GM23338 (cell line): Measurements from ENCODE around the gene OTOP2.

Experiments
- CREB1 ChIP-seq: fragments of 250-450 bp; sonication (Bioruptor Pico); IDR thresholded peaks from 2 replicates; pipeline ENCODE4 v1.5.0; 2020; ENCODE audit warnings: low read depth, mild to moderate bottlenecking, moderate library complexity
- CTCF ChIP-seq, 2 experiments: fragments of 200-600 bp in 1 of 2; sonication (generic) in 1 of 2; conservative IDR thresholded peaks; 2 replicates each; pipeline versions ENCODE4 v1.5.1 to v1.6.1; 2016 to 2017; ENCODE audit warnings: antibody characterized with exemption in 2 of 2, low read depth in 2 of 2, mild to moderate bottlenecking in 2 of 2, moderate library complexity in 1 of 2
- EZH2 ChIP-seq: fragments of 200-600 bp; sonication (generic); IDR thresholded peaks from one replicate; pipeline ENCODE4 v1.8.0; 2017; ENCODE audit warnings: antibody characterized with exemption, mild to moderate bottlenecking, low read depth; ENCODE audit not compliant: unreplicated experiment
- EZH2phosphoT487 ChIP-seq: fragments of 200-600 bp; sonication (generic); IDR thresholded peaks from one replicate; pipeline ENCODE4 v1.8.1; 2018; ENCODE audit warnings: antibody characterized with exemption; ENCODE audit not compliant: unreplicated experiment
- JUNB ChIP-seq: IDR thresholded peaks from one replicate; pipeline ENCODE4 v1.6.1; 2016; ENCODE audit warnings: antibody characterized with exemption; ENCODE audit not compliant: unreplicated experiment
- POLR2AphosphoS5 ChIP-seq: IDR thresholded peaks from 2 replicates; pipeline ENCODE4 v1.6.1; 2016; ENCODE audit warnings: antibody characterized with exemption, low read depth
- REST ChIP-seq: IDR thresholded peaks from one replicate; pipeline ENCODE4 v1.6.1; 2018; ENCODE audit warnings: antibody characterized with exemption; ENCODE audit not compliant: unreplicated experiment
- ZNF114 ChIP-seq: fragments of 250-450 bp; sonication (Bioruptor Pico); IDR thresholded peaks from 2 replicates; pipeline ENCODE4 v1.5.0; 2020; ENCODE audit warnings: mild to moderate bottlenecking, moderate library complexity
- ZNF331 ChIP-seq: fragments of 250-450 bp; sonication (Bioruptor Pico); IDR thresholded peaks from 2 replicates; pipeline ENCODE4 v1.5.0; 2020; ENCODE audit warnings: low read depth, mild to moderate bottlenecking, moderate library complexity

GRCh38 chr17:74890554-74890953 is 33.5 kb upstream of the OTOP2 start:
- TF ChIP-seq EZH2phosphoT487, result no peak
- no peak for TF ChIP-seq CTCF (conservative IDR thresholded peaks at IDR 0.05; ENCODE audit: low read depth in 2 of 2)
- TF ChIP-seq POLR2AphosphoS5, result no peak
- TF ChIP-seq REST, result no peak
- TF ChIP-seq CREB1 (CRISPR knock-in tag), result no peak
- TF ChIP-seq JUNB, result no peak
- TF ChIP-seq ZNF331 (CRISPR knock-in tag), result no peak
- TF ChIP-seq ZNF114 (CRISPR knock-in tag), result no peak
- TF ChIP-seq EZH2, result no peak
